Right lobe of liver (tissue), 6 donors: ENCODE data around the gene XPR1. TPM values are rescaled to one million over a fixed set of nuclear protein-coding genes. Genes with fewer than 3 reads are reported as not detected.

Experiments used
- ATAC-seq, 4 donors: fragments of 200-7000 bp; cut with Tn5 transposase; one replicate each; pipeline ENCODE4 v1.9.1; 2020; ENCODE audit warnings: mild to moderate bottlenecking in 4 of 4, moderate library complexity in 4 of 4
- DNase-seq, 3 donors: peaks; one replicate each; pipeline ENCODE4 v3.0.0-alpha.2; 2020
- H3K27ac ChIP-seq, 3 donors: fragments of 200-600 bp; one replicate each; pipeline ENCODE4 v1.8.0; 2022
- H3K27me3 ChIP-seq, 2 donors: fragments of 200-600 bp; one replicate each; pipeline ENCODE4 v1.8.0; 2022
- H3K36me3 ChIP-seq, 4 donors: fragments of 200-600 bp; sonication (generic) in 1 of 4; one replicate each; pipeline versions ENCODE4 v1.5.1 to v1.8.0; 2017 to 2022; ENCODE audit warnings: control low read depth in 1 of 4
- H3K4me1 ChIP-seq, 4 donors: fragments of 200-600 bp; sonication (generic) in 1 of 4; one replicate each; pipeline versions ENCODE4 v1.5.1 to v1.8.0; 2017 to 2022; ENCODE audit warnings: control low read depth in 1 of 4
- H3K4me3 ChIP-seq, 3 donors: fragments of 200-600 bp; one replicate each; pipeline ENCODE4 v1.8.0; 2022
- H3K9me3 ChIP-seq, 4 donors: fragments of 200-600 bp; sonication (generic) in 1 of 4; one replicate each; pipeline versions ENCODE4 v1.5.1 to v1.8.0; 2017 to 2022; ENCODE audit warnings: control low read depth in 1 of 4
- CTCF ChIP-seq, 4 donors: fragments of 200-600 bp in 3 of 4; fragments of 450-650 bp in 1 of 4; IDR thresholded peaks; one replicate each; pipeline versions ENCODE4 v1.5.1 to v1.8.0; 2016 to 2022; ENCODE audit warnings: antibody characterized with exemption in 4 of 4, mild to moderate bottlenecking in 2 of 4
- POLR2A ChIP-seq: fragments of 450-650 bp; IDR thresholded peaks from one replicate; pipeline ENCODE4 v1.6.1; 2017; ENCODE audit warnings: antibody characterized with exemption, mild to moderate bottlenecking
- WGBS: methylation state at CpG from one replicate; pipeline ENCODE4 v1.1.6; 2018; ENCODE audit warnings: low coverage, low lambda C conversion rate; ENCODE audit not compliant: insufficient coverage; ENCODE audit errors: missing lambda C conversion rate; 5-methylcytosine and 5-hydroxymethylcytosine counted together
- intact Hi-C, 2 donors: fragments of 100-400 bp; cut with DNase I; formaldehyde crosslinking; loops; one replicate each; pipeline versions ENCODE4 v1.11.2 to v1.14.1; 2022
- total RNA-seq, 6 experiments: library from RNA; depleted of rRNA in 2 of 6; stranded (reverse); fragments of >200 nt in 2 of 6; fragmentation: NEBNext Ultra II Directional in 3 of 6; extraction: Animal tissue kit (Norgen Biotek cat#: 25700) in 3 of 6; gene quantifications; one replicate each; pipeline versions ENCODE4 v1.1.0 to v1.2.4, GENCODE V29; 2016 to 2023
- donor health status: DM: no; HTN: yes; CAD: no.
- donor health status: DM: no; HTN: no; CAD: no.
- donor health status: DM: no; HTN: no; CAD: no.
- donor health status: DM: no; HTN: yes; CAD: no.
- donor health status: DM: no; HTN: yes; CAD: no.

XPR1 gene
- total RNA-seq, 6 experiments from 2014 or later = 5.9 to 10.0 (median 9.0) TPM

- H3K9me3 ChIP-seq = no peaks in the 10 kb centered on the region
- no peak overlapping the region for H3K27ac ChIP-seq
- TF ChIP-seq POLR2A (no peak), CTCF (IDR thresholded peaks at IDR 0.05) (no peak)
- intact Hi-C loops = no loop called here
- DNase-seq (no peak), ATAC-seq (no peak)
- H3K4me1 ChIP-seq = no peaks in the 10 kb centered on the region
- H3K4me3 ChIP-seq = no peak overlapping the region
- no peaks in the 10 kb centered on the region for H3K27me3 ChIP-seq
- no peaks in the 10 kb centered on the region for H3K36me3 ChIP-seq
- 77% methylated on average over 7 of the region's 7 CpGs for WGBS
These were observed 302.7 kb downstream of the XPR1 start for GRCh38 chr1:180934563-180934962.

DNA sequence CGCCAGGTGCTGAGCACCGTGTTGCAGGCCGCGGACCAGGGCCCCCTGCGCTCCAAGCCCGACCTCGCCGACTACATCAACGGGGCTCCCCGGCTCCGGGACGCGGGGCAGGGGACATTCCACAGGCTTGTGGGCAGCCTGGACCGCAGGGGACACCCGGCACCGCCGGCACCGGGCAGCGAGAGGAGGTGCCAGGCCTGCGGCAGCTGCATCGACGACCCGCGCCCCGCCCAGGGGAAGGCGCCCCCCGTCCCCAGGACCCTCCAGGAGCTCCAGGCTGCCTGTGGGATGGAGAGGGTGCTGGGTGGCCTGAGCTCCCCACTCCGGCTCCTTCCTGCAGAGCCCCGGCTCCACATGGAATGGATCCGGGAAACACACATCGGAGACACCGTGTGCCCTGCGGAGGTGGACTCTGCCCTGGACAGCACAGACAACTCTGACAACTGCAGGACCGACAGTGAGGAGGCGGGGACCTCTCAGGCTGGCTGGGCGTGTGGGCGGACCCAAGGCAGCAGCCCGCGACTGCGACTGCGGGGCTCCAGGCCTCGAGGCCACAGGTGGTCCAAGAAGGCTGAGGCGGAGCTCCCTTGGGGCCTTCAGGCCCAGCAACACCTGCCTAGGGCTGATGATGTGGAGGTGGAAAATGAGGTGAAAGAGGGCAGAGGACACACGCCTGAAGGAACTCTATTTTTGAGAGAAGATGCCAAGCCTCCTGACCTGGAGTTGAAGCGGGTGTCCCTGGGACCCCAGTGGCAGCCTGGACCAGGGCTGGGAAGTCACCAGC is 303.7 kb downstream of the XPR1 start:
- Histone ChIP-seq H3K9me3 (no peaks in the 10 kb centered on the region), H3K27ac (no peak overlapping the region), H3K4me1 (no peaks in the 10 kb centered on the region), H3K4me3 (peak overlapping the region in 2 of 3 donors; percentile 39 to 47), H3K27me3 (no peaks in the 10 kb centered on the region), H3K36me3 (no peaks in the 10 kb centered on the region)
- WGBS = 24% methylated on average over 3 of the region's 45 CpGs
- DNase-seq = peak; percentile 71 to 76 (median 74)
- TF ChIP-seq CTCF (IDR thresholded peaks at IDR 0.05) (no peak), POLR2A (peak; percentile 51)
- intact Hi-C loops = no loop called here
- ATAC-seq = peak; percentile 94 to 98 (median 96)

GRCh38 chr1:180936110-180937011 is 304.5 kb downstream of the XPR1 start:
- H3K27me3 ChIP-seq = no peaks in the 10 kb centered on the region
- WGBS = no CpG with 5 or more reads among the region's 28 CpGs
- intact Hi-C loops = no loop called here
- H3K4me1 ChIP-seq = no peaks in the 10 kb centered on the region
- ATAC-seq (no peak), DNase-seq (no peak)
- no peak for TF ChIP-seq CTCF (IDR thresholded peaks at IDR 0.05)
- TF ChIP-seq POLR2A = no peak
- H3K36me3 ChIP-seq = no peaks in the 10 kb centered on the region
- no peaks in the 10 kb centered on the region for H3K9me3 ChIP-seq
- no peak overlapping the region for H3K27ac ChIP-seq
- H3K4me3 ChIP-seq = no peak overlapping the region

GRCh38 chr1:180937012-180937372 is 305.2 kb downstream of the XPR1 start:
- no peak for DNase-seq
- no peaks in the 10 kb centered on the region for H3K36me3 ChIP-seq
- intact Hi-C loops = no loop called here
- no peaks in the 10 kb centered on the region for H3K4me1 ChIP-seq
- ATAC-seq = no peak
- H3K9me3 ChIP-seq = no peaks in the 10 kb centered on the region
- H3K27me3 ChIP-seq = no peaks in the 10 kb centered on the region
- no peak overlapping the region for H3K4me3 ChIP-seq
- WGBS = no CpG with 5 or more reads among the region's 1 CpG
- TF ChIP-seq POLR2A (no peak), CTCF (IDR thresholded peaks at IDR 0.05) (no peak)
- H3K27ac ChIP-seq = no peak overlapping the region
